OCI-LY1 (cell line): ENCODE results near the gene YIPF5.

Experiments
- CTCF ChIP-seq: fragments of 200-600 bp; sonication (generic), shearing (Covaris generic); IDR thresholded peaks from 2 replicates; pipeline ENCODE4 v1.5.1; 2017; ENCODE audit warnings: mild to moderate bottlenecking, antibody characterized with exemption, low read length, moderate library complexity, mixed read lengths
- EZH2 ChIP-seq: fragments of 200-600 bp; sonication (generic), shearing (Covaris generic); IDR thresholded peaks from 2 replicates; pipeline ENCODE4 v1.8.0; 2017; ENCODE audit warnings: borderline replicate concordance, mixed run types, mild to moderate bottlenecking, antibody characterized with exemption, low read length, moderate library complexity, mixed read lengths

DNA sequence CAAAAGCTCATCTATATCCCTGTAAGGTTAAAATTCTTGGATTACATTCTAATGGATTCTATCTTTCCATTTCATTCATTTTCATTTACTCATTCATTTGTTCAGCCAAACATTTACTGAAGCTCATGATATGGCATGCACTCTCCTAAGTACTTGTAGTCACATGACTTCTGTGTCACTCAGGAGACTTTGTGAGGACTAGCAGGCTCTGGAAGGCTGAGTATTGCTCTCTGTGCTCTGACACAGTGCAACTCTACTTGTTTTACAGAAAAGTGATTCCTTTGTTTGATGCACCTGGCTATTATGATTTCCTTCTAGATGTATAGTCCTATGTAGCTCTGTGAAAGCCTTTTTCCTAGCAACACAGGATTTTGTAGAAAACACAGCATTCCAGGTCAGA is 53.0 kb downstream of the YIPF5 start:
- no peak for TF ChIP-seq CTCF
- TF ChIP-seq EZH2, result no peak
